GM19397 (cell line): ENCODE measurements around the gene SLC7A4.
"Not testable (repeated sequence)": the region's sequence is repeated elsewhere in the genome, so short reads cannot be mapped to it uniquely, and the experiment has no call there.

Experiments used
- ATAC-seq: cut with Tn5 transposase; IDR thresholded peaks from one replicate; pipeline ENCODE4 v1.9.1; 2021; ENCODE audit warnings: mild to moderate bottlenecking, moderate library complexity; ENCODE audit not compliant: unreplicated experiment

The SLC7A4 gene

DNA sequence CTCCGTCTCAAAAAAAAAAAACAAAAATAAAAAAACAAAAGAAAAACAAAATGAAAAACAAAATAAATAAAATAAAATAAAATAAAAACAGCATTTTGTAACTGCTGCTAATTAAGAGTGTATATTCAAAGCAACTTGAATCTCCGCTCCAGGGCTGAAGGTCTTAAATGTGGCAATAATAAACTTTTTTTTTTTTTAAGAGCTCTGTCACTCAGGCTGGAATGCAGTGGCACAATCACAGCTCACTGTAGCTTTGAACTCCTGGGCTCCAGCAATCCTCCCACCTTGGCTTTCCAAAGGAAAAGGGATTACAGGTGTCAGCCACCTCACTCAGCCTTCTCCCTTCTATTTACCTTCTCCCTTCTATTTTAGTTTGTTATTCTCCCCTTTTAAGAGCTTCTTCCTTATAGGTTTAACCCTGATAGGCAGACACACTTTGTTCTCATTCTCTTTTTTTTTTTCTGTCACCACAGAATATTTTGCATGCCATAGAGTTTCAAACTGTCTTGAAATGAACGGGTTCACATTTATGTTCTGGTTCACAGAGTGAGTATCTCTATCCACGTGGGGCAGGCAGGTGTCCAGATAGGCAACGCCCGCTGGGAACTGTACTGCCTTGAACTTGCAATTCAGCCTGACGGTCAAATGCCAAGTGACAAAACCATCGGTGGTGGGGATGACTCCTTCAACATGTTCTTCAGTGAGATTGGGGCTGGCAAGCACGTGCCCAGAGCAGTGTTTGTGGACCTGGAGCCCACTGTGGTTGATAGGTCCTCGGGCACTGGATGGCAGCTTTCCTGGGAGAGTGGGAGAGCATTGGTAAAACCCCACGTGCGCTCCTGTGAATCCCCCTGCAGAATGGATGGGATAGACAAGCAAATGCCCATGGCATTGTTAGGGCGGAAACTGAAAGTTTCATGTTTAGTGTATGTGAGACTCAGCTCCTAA, 32.8 kb upstream of the SLC7A4 start:
- ATAC-seq, result no peak

DNA sequence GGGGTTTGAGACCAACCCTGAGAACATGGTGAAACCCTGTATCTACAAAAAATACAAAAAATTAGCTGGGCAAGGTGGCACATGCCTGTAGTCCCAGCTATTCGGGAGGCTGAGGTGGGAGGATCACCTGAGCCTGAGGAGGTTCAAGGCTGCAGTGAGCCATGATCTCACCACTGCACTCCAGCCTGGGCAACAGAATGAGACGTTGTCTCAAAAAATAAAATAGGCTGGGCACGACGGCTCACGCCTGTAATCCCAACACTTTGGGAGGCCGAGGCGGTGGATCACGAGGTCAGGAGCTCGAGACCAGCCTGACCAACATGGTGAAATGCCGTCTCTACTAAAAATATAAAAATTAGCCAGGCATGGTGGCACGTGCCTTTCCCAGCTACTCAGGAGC, 32.1 kb upstream of the SLC7A4 start:
- not testable (repeated sequence) for ATAC-seq

- ATAC-seq, result not testable (repeated sequence)
Measured at GRCh38 chr22:21061660-21062321, 29.4 kb upstream of the SLC7A4 start.

GRCh38 chr22:21060363-21060762, 28.0 kb upstream of the SLC7A4 start:
- not testable (repeated sequence) for ATAC-seq

DNA sequence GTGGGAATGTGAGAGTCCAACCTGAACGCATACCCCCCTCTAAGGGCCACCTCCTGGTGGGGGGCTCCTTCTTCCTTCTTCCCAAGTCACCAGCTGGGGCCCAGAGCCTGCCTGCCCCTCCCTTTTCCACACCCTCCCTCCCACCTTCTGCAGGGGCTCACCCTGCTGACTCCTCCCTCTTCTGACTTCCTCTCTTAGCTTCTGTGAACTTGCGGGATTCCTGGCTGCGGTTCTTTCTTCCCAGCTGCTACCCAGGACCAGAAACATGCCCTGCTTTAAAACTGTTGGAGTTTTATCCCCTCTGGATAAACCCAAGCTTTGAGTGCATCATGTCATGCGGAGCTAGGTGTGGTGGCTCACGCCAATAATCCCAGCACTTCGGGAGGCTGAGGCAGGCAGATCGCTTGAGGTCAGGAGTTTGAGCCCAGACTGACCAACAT, 23.5 kb upstream of the SLC7A4 start:
- no peak for ATAC-seq

GRCh38 chr22:21055564-21055834, 23.1 kb upstream of the SLC7A4 start:
- ATAC-seq, result no peak

- no peak for ATAC-seq
Measured at GRCh38 chr22:21054714-21055563, 22.6 kb upstream of the SLC7A4 start.

- ATAC-seq, result no peak
Measured at GRCh38 chr22:21054046-21054713, 21.8 kb upstream of the SLC7A4 start.

DNA sequence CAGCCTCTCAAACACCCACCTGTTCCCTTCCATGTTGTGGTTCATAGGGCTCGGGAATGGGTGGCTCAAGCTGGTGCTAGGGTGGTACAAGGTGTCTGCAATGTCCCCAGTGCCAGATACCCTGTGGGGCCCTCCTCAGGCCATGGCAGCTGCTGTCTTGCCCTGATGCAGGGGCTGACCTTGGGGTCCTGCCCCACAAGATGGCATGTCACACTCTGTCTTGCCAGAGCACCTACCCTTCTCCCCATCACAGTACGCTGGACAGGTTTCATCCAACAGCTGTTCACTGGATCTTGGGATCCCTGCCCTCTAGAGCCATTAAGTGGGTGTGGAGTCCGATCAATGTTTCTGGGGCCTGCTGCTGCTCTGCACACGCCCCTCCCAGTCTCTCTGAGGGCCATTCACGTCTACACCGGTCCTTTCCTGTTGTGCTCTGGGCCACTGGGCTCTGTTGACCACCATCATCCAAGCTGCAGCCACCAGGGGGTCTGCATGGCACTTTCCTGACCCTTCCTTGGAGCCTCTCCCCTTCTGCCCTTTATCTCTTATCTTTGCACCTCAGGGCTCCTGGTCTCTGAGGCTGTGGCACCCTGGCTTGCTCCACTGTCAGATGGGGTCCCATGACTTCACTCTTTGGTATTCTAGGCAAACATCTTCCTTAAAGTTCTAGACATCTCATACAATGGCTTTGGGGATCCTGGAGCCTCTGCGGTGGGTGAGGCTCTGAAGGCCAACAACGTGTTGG, 20.5 kb upstream of the SLC7A4 start:
- no peak for ATAC-seq

DNA sequence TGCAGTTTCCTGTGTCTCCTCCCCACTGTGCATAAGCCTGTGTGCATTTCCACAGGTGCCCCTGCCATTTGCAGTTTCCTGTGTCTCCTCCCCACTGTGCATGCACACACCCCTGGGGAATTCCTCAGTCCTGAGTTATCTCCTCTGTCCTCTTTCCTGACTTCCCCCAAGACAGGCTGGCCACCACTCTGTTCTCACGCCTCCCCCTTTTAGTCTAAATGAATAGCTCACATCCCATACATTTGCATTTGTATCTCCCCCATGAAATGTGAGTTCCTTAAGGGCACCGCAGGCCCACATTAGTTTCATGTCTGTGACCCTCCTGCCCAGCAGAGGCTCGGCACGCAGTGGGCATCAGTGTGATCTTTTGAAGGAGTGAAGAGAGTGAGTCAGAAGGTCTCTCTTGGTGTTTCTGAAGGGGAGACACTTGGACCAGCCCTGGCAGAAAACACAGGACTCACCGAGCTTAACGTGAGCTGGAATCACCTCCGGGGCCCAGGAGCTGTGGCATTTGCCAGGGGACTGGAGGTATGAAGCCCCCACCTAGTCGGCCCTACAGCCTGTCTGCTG, 19.6 kb upstream of the SLC7A4 start:
- no peak for ATAC-seq

DNA sequence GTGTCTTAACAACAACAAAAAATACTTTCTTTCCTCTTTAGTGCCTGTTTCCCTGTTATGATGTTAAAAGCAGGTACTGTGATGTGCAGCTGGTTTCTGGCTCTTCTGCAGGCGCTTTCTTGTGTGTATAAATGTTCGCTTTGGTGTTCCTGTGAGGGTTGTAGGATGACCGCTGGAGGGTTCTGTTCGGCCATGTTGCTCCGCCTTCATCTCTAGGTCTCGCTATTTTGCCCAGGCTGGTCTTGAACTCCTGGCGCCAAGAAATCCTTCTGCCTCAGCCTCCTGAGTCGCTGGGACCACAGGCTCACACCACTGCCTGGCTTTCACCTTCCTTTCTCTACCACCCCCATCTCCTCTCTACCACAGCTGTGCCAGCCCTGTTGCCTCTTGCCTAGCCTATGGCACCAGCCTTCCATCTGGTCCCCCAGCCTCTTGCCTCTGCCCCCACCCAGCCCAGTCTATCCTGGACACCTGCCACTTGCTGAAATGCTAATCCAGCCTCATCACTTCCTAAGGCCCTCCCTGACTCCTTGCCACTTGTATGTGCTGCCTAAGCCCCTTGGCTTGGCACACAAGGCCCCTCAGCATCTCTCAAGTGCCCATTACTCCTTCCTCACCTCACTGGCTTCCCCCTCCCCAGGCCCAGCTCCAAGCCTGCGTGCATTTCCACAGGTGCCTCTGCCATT, 18.9 kb upstream of the SLC7A4 start:
- no peak for ATAC-seq

GRCh38 chr22:21048965-21049364, 16.6 kb upstream of the SLC7A4 start:
- not testable (repeated sequence) for ATAC-seq

- ATAC-seq, result not testable (repeated sequence)
Measured at GRCh38 chr22:21048448-21048847, 16.1 kb upstream of the SLC7A4 start.

DNA sequence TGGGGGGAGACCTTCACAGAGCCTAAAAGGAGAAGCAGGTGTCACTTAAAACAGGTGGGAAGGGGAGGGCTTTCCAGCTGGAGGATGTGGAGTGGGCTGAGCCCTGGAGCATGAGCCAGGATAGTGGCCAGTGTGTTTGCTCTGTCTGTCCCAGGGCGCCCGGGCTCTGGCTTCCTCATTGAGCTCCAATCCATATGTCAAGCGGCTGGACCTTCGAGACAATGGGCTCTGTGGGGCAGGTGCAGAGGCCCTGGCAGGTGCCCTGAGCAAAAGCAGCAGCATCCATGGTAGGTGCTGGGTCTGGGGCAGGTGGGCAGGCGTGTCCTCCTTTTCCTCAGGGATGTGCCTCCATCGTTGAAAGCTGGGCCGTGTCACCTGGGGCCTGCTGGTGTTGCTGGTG, 15.4 kb upstream of the SLC7A4 start:
- ATAC-seq, result no peak

DNA sequence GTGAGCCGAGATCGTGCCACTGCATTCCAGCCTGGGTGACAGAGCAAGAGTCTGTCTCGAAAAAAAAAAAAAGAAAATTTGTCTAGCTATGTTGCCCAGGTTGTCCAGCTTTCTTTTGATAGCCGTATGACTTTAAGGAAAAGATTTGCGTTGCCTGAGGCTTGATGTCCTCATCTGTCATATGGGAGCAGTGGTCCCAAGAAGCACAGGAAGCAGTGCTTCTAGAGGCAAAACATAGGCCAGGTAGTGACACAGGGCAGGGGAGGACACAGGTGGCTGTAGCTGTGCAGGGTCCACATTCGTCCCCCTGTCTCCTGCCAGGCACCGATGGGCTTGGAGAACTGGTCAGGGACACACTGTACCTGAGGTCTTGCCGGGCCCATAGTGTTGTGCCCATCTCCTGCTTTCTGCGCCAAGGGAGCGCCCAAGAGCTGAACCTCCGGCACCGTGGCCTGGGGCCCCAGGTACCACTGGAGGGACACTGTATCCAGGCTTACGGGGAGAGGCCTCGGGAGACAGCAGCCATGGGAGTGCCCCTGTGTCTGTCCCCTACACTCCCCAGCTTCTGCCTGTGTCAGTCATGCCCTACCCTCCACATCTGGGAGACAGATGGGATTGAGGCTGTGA, 14.8 kb upstream of the SLC7A4 start:
- no peak for ATAC-seq

DNA sequence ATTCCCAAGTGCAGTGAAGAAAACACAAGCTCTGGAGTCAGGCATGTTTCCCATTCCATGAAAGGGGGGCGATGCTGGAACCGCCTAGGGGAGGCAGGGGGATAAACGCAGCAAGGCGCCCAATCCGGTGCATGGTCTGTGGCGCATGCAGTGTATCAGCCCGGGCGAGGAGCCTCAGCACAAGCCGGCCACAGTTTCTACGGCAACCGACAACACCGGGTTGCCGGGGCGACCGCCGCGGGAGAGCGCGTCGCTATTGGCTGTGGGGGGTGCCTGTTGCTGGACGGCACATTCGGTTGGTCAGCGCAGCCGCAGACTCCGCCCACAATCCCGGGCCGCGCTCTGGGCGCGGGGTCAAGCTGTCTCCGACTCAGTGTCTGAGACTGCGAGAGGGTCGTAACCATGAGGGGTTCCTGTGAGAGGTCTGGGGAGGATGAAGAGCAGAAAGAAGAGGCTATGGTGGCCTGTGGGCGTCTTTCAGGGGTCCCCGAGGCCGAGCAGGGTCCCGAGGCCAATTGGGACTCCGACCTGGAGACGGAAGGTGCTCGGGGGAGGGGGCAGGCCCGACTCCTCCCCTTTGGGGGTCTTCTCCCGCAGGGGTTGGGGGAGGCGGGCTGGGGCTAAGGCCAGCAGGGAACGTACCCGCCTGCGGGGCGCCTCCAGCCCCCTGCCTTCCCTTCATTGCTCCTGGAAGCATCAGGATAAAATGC, 13.4 kb upstream of the SLC7A4 start, which contains the start of gene LRRC74B:
Gene LRRC74B, plus strand, starts transcription at position 362 of the 710 bp plus-strand sequence. Its CDS starts 41 bp downstream, at position 403.
- ATAC-seq, result peak; percentile 84

GRCh38 chr22:21044931-21045584, 12.7 kb upstream of the SLC7A4 start:
- ATAC-seq, result no peak
